ENCODE results near the gene NHSL2.
"Not testable (repeated sequence)": the region's sequence is repeated elsewhere in the genome, so short reads cannot be mapped to it uniquely, and the experiment has no call there.

Gene NHSL2

GRCh38 chrX:71910643-71910985 lies at the start of gene NHSL2:
Gene NHSL2 (plus strand): TSS chrX:71910845.
- DNase-seq, result no peak

GRCh38 chrX:71867680-71868079 lies 43.0 kb upstream of the NHSL2 start:
- no peak for DNase-seq

- DNase-seq, result not testable (repeated sequence)
Observed at GRCh38 chrX:71869566-71869965, 41.1 kb upstream of the NHSL2 start.

GRCh38 chrX:71870208-71871098 lies 40.2 kb upstream of the NHSL2 start:
- no peak for DNase-seq

GRCh38 chrX:71871367-71871766 lies 39.3 kb upstream of the NHSL2 start:
- DNase-seq, result no peak

GRCh38 chrX:71872542-71873458 lies 37.8 kb upstream of the NHSL2 start:
- DNase-seq, result no peak

GRCh38 chrX:71873459-71873833 lies 37.2 kb upstream of the NHSL2 start:
- no peak for DNase-seq

GRCh38 chrX:71876841-71877240 lies 33.8 kb upstream of the NHSL2 start:
- not testable (repeated sequence) for DNase-seq

- DNase-seq, result no peak
Observed at GRCh38 chrX:71885099-71885498, 25.5 kb upstream of the NHSL2 start.

- DNase-seq, result no peak
Observed at GRCh38 chrX:71895607-71896006, 15.0 kb upstream of the NHSL2 start.

GRCh38 chrX:71906144-71906543 lies 4.5 kb upstream of the NHSL2 start:
- no peak for DNase-seq

GRCh38 chrX:71908387-71908786 lies 2.3 kb upstream of the NHSL2 start:
- DNase-seq, result no peak

- no peak for DNase-seq
Observed at GRCh38 chrX:71909956-71910355, 689 bp upstream of the NHSL2 start.

- no peak for DNase-seq
Observed at GRCh38 chrX:71910986-71911730, 513 bp downstream of the NHSL2 start.

- DNase-seq, result no peak
Observed at GRCh38 chrX:71911731-71912050, 1.0 kb downstream of the NHSL2 start.

- DNase-seq, result no peak
Observed at GRCh38 chrX:71912156-71912555, 1.5 kb downstream of the NHSL2 start.

GRCh38 chrX:71913156-71913950 lies 2.7 kb downstream of the NHSL2 start:
- no peak for DNase-seq

- no peak for DNase-seq
Observed at GRCh38 chrX:71917621-71918343, 7.1 kb downstream of the NHSL2 start.

GRCh38 chrX:71919431-71919830 lies 8.8 kb downstream of the NHSL2 start:
- DNase-seq, result no peak

- DNase-seq, result no peak
Observed at GRCh38 chrX:71919886-71920285, 9.2 kb downstream of the NHSL2 start.

- no peak for DNase-seq
Observed at GRCh38 chrX:71922686-71923085, 12.0 kb downstream of the NHSL2 start.

GRCh38 chrX:71923516-71923915 lies 12.9 kb downstream of the NHSL2 start:
- no peak for DNase-seq

Data from SIG-M5 (cell line).